Sciatic nerve (tissue), 2 donors: ENCODE data around the gene HTR4. TPM values are rescaled to one million over a fixed set of nuclear protein-coding genes. Genes with fewer than 3 reads are reported as not detected.
"Not testable (repeated sequence)": the region's sequence is repeated elsewhere in the genome, so short reads cannot be mapped to it uniquely, and the experiment has no call there.

Experiments
- ATAC-seq: fragments of 200-7000 bp; cut with Tn5 transposase; one replicate; pipeline ENCODE4 v1.9.1; 2020; ENCODE audit warnings: mild to moderate bottlenecking, moderate library complexity
- DNase-seq: peaks from one replicate; pipeline ENCODE4 v3.0.0-alpha.2; 2020; ENCODE audit warnings: low spot score
- intact Hi-C: fragments of 100-400 bp; cut with DNase I; formaldehyde crosslinking; loops from one replicate; pipeline ENCODE4 v1.14.2; 2022
- total RNA-seq: library from RNA; stranded (reverse); fragmentation: NEBNext Ultra II Directional; extraction: Animal tissue kit (Norgen Biotek cat#: 25700); gene quantifications from one replicate; pipeline ENCODE4 v1.2.1, GENCODE V29; 2021
- donor health status: DM: no; HTN: no; CAD: no.
- donor health status: DM: no; HTN: no; CAD: no.

The HTR4 gene
- total RNA-seq, 1 donor from 2014 or later: 0.13 TPM

DNA sequence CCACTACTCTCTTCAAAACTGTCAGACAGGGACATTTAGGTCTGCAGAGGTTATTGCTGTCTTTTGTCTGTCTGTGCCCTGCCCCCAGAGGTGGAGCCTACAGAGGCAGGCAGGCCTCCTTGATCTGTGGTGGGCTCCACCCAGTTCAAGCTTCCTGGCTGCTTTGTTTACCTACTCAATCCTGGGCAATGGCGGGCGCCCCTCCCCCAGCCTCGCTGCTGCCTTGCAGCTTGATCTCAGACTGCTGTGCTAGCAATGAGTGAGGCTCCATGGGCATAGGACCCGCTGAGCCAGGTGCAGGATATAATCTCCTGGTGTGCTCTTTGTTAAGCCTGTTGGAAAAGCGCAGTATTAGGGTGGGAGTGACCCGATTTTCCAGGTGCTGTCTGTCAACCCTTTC lies 19.4 kb upstream of the HTR4 start:
- ATAC-seq, DNase-seq, intact Hi-C loops: not testable (repeated sequence)

DNA sequence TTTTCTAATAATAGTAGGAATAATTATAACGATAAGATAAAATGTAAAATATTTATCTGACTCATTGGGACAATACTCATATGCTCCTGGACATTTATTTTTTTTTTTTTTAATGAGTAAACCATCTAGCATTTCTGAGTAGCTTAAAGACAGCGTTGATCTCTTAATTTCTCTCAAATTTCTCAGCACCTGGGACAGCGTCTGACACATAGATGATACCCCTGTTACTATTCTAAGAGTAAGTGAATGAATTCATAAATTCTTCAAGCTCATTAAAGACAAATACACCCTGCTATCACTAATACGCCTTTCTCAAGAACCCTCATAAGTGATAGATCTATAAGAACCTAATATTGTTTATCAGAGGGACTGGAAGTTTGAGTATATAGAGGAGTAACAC lies 12.0 kb upstream of the HTR4 start:
- intact Hi-C loops: no loop called here
- ATAC-seq: no peak

DNA sequence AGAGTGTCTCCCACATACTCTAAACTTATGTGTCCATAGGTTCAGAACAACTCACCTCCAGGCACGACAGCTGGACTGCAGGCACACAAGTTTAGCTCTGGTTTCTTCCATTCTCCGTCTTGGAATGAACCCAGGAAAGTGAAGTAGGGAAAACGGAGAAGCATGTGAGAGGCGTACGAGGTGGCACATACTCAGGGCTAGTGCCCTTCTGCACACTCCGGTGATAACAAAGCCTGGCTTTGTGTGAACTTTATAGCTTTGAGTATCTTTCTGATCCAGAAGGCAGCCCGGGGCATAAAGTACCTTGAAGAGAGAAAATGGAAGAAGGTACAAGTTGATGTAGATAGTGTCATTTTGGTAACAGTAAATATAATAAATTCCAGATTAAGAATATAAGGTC lies 11.1 kb upstream of the HTR4 start:
- intact Hi-C loops: no loop called here
- DNase-seq: no peak
- ATAC-seq: no peak

More for the DNA sequence above, 12.0 kb upstream of the HTR4 start:
- DNase-seq: no peak

- intact Hi-C loops: no loop called here
- no peak for DNase-seq
- no peak for ATAC-seq
Observed at GRCh38 chr5:148663509-148663908, 9.2 kb upstream of the HTR4 start.

DNA sequence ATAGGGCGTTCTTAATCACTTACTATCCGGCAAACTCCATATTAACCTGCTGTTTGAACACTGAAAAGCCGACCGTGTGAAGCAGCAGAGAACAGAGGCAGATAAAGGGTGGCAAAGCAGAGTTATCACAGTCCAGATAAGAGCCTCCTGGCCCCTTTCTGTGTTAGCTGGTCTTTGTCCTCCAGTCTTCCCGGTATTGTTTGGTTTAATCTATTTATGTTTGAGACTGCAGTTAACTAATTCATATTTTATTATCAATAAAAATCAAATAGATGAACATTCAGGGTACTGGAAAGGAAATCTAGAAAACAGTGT lies 6.0 kb upstream of the HTR4 start:
- intact Hi-C loops: no loop called here
- ATAC-seq (no peak), DNase-seq (no peak)

DNA sequence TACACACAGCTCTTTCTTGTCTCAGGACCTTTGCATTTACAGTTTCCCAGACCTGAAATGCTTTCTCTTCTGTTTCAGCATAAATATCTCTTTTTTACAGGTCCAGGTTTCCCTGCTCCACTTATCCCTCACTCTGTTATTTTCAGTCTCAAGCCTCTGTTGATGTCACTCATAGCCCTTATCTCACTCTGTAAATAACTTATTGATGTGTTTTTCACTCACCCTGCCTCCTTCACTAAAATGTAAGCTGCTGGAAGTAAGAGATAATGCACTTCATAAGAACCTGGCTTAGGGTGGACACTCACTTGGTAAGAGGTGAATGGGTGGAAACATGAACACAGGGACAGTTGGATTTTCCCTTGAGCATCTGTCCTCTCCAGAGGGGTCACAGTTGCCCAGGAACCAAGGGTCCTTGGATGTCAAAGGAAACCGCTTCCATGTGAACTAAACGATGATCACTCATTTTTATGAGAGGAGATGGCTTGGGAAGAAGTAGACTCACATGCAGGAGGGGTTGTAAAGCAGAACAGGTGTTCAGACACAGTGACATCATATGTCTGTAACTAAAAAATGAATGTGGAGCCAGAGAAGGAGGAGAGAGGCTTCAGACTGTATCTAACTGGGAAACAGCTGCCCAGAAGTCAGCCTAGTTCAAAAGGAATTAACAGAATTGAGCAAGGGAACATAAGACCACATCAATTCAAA lies 5.5 kb upstream of the HTR4 start:
- intact Hi-C loops: no loop called here
- no peak for ATAC-seq
- no peak for DNase-seq

DNA sequence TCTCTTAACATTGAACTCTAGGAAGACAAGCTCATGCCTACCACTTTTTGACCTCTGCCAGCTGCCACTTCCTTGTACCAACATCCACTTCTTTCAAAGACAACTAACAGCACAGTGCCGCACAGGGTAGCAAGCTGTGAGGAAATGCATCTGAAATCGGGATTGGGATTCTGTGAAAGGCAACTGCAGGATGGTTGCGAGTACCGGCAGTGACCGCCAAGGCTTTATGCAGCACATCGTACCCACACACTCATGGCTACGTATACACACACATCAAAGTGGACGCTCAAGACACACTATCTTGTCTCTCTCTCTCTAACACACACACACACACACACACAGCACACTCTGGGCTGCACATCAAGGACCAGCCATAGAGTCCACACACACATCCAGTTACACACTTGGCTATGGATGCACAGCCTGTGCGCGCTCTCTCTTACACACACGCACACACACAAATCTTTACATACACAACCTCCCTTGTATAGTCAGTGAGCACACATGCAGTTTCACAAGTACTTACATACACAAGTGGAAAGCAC lies 964 bp downstream of the HTR4 start:
- intact Hi-C loops: no loop called here
- DNase-seq (no peak), ATAC-seq (no peak)

DNA sequence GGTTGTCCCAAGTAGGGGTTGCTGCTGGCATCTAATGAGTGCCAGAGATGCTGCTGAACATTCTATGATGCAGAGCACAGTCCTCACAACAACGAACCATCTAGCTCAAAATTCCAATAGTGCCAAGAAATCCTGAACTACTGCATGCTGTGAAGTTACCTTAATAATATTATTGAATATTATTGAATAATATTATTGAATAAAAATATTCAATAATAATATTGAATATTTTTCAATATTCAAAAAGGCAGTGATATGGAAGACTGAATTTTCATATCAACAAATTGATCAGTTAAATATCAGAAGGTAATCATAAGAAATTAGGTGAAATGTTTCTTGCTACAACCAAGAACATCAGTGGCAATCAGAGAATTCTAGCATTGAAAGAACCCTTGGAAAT lies 2.8 kb downstream of the HTR4 start:
- intact Hi-C loops: no loop called here
- ATAC-seq: no peak
- no peak for DNase-seq

DNA sequence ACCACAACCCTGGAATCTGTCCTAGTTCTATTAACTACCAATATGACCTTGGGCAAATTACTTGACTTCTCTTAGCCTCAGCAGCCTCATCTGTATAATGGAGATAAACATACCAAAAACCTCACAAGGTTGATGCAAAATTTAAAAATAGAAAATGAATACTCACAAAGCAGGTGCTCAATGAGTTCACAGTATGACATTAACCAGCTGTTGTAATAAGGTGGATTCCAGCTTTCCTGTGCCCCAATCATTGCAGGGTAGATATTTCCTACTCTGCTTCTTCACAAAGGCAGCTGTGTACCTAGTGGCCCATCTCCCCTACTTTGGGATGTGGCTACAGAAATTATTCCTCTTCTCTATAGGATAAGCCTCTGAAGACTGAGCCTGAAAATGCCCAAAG lies 8.8 kb downstream of the HTR4 start:
- ATAC-seq (no peak), DNase-seq (no peak)
- intact Hi-C loops: no loop called here

DNA sequence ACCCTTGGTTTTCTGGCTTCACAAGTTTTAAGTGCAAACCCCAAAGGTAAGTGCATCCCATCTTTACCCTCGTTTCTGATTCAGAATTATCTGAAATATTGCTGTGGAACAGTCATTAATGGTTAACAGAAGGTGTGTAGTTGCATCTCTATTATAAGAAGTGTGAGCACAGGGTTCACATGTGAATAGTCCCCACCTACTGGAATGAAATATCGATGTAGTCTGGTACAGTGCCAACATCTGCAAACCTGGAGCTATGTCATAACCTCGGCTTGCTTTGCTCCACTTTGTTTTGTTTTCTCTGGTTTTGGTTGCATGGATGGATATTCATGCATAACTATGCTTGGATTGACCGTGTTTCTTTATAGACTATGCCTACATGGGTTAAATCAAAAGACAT lies 12.6 kb downstream of the HTR4 start:
- intact Hi-C loops: no loop called here
- ATAC-seq (no peak), DNase-seq (no peak)

GRCh38 chr5:148640471-148640870 lies 13.9 kb downstream of the HTR4 start:
- intact Hi-C loops: no loop called here
- ATAC-seq: no peak

DNA sequence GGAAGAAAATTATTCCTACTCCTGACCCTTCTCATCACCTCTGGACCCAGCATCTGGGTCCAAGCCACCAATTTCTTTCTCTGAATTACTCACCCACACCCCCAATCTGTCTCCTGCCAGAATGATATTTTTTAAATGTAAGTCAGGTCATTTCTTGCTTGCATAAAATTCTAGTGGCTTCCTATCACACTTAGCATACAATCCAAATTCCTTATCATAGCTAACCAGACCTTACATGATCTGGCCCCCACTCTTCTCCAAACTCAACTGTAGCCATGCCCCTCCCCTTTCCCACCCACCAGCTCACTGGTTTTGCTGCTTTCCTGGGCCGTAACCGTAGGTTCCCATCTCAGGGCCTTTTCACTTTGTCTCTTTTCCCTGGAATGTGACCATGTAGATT lies 15.2 kb downstream of the HTR4 start:
- ATAC-seq (no peak), DNase-seq (no peak)
- intact Hi-C loops: no loop called here

More at GRCh38 chr5:148640471-148640870, 13.9 kb downstream of the HTR4 start:
- no peak for DNase-seq

DNA sequence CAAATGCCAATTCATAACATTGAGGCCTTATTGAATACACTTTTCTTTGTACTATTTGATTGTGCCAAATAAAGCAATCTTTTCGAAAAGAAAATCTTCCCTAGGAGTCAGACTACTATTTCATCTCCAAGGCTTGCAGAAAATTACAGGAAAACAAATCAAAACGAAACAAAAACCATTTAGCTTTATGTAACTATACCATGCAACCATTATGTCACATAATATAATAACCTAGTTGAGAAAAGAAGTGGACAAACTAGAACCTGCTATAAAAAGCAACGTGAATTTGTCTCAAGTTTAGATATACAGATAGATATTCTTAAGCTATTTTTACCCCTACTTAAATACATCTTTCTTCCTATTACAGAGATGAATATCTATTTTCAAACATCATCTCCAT lies 18.0 kb downstream of the HTR4 start:
- intact Hi-C loops: no loop called here
- ATAC-seq: no peak
- DNase-seq: no peak

- intact Hi-C loops: no loop called here
- DNase-seq (no peak), ATAC-seq (no peak)
Observed at GRCh38 chr5:148635321-148636083, 18.8 kb downstream of the HTR4 start.

DNA sequence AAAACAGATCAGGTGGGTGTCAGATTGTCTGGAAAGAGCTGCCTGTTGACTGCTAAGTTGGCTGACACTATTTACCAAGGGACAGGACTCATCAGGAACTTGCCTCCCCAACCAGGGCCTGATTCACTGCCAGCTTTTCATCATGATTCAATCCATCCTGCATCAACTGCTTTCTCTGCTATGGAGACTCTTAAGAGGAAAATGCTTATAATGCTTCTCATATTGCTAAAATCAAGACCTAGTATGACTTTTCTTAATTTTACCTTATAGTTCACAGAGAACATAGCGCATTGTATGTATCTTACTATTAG lies 21.3 kb downstream of the HTR4 start:
- DNase-seq (no peak), ATAC-seq (no peak)
- intact Hi-C loops: no loop called here

DNA sequence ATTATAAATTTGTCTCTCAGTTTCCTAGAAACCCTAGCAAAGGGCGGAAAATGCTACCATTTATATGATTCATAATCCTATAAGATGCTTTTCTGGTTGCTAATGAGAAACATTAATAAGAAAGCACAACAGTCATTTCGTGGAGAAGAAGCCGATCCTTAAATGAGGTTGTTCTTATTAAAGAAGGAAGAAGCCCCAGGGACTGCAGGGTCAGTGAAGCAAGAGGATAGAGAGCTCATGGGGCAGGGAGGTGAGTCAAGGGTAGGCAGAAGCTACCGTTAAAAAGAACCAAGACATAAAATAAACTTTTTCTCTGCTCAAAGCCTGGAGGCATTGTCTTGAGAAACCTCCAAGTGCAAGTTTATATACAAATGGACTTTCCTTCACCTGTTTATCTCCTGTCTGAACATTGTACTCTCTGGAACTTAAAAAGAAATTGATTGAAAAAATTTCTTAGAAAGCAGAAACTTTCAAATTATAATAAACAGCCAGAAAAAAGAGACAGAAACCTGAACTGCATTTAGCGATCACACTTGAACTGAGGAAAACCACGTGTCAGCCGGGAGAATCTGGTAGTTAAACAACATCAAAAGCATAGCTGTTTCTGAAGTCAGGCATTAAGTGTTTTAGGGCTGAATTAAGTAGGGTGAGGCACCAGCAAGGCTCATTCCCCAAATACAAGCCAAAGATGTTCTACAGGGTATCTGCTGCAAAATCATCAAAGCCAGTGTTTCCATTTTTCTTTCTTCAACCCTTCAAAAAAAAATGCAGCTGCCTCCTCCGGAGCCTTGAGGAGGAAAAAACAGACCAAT lies 21.9 kb downstream of the HTR4 start:
- DNase-seq (no peak), ATAC-seq (no peak)
- intact Hi-C loops: no loop called here

GRCh38 chr5:148626986-148627385 lies 27.3 kb downstream of the HTR4 start:
- intact Hi-C loops: no loop called here
- ATAC-seq (no peak), DNase-seq (no peak)

- DNase-seq (no peak), ATAC-seq (no peak)
- intact Hi-C loops: no loop called here
Observed at GRCh38 chr5:148626081-148626613, 28.2 kb downstream of the HTR4 start.

- intact Hi-C loops: no loop called here
- no peak for ATAC-seq
- no peak for DNase-seq
Observed at GRCh38 chr5:148625250-148625649, 29.1 kb downstream of the HTR4 start.

DNA sequence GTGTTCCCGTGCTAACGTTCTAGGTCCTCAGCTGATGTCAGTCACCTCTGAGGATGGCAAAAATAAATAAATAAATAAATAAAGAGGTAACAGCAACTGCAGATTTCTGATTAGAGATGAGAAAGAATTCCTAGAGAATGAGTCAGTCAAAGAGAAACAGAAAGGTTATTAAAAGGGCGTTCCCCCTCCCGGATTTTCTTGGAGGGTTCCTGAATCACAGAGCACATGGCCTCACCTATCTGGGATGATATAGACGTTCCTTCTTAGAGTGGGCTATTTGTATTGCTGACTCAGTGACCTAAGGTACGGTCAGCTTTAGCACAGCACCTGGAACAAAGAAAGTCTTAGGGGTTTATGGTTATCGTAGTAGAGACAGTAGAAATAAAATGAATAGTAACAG lies 30.6 kb downstream of the HTR4 start:
- no peak for ATAC-seq
- DNase-seq: no peak
- intact Hi-C loops: no loop called here
